ACHN (cell line): ENCODE data around the gene MARCHF10.

Source experiments
- DNase-seq: peaks from one replicate; pipeline ENCODE4 v3.0.0-alpha.2; 2015
- in situ Hi-C: cut with HindIII; loops from 2 replicates; pipeline ENCODE4 v1.10.0; 2017; ENCODE audit warnings: low sequenced_read_pairs, low pct_ligation_motif_present, low pct_unique_long_range_greater_than_20kb

Gene MARCHF10

GRCh38 chr17:62676231-62676943 lies 131.7 kb downstream of the MARCHF10 start:
- no peak for DNase-seq
- in situ Hi-C loops, result no loop called here

GRCh38 chr17:62675701-62676100 lies 132.4 kb downstream of the MARCHF10 start:
- DNase-seq, result no peak
- in situ Hi-C loops, result no loop called here

- DNase-seq, result no peak
- in situ Hi-C loops, result no loop called here
These were observed 132.9 kb downstream of the MARCHF10 start for GRCh38 chr17:62675260-62675659.

- no peak for DNase-seq
- in situ Hi-C loops, result no loop called here
These were observed 133.3 kb downstream of the MARCHF10 start for GRCh38 chr17:62674841-62675240.

- no peak for DNase-seq
- in situ Hi-C loops, result no loop called here
These were observed 133.8 kb downstream of the MARCHF10 start for GRCh38 chr17:62674363-62674739.

GRCh38 chr17:62673614-62674362 lies 134.3 kb downstream of the MARCHF10 start:
- in situ Hi-C loops, result no loop called here

GRCh38 chr17:62672957-62673356 lies 135.2 kb downstream of the MARCHF10 start:
- in situ Hi-C loops, result no loop called here
- no peak for DNase-seq

More at GRCh38 chr17:62673614-62674362, 134.3 kb downstream of the MARCHF10 start:
- DNase-seq, result no peak

- no peak for DNase-seq
- in situ Hi-C loops, result no loop called here
These were observed 136.6 kb downstream of the MARCHF10 start for GRCh38 chr17:62671553-62671952.

- no peak for DNase-seq
- in situ Hi-C loops, result no loop called here
These were observed 137.8 kb downstream of the MARCHF10 start for GRCh38 chr17:62670202-62670821.

- DNase-seq, result no peak
- in situ Hi-C loops, result no loop called here
These were observed 139.9 kb downstream of the MARCHF10 start for GRCh38 chr17:62668091-62668804.

GRCh38 chr17:62666801-62667591 lies 141.1 kb downstream of the MARCHF10 start:
- in situ Hi-C loops, result no loop called here

GRCh38 chr17:62666061-62666800 lies 141.9 kb downstream of the MARCHF10 start:
- no peak for DNase-seq
- in situ Hi-C loops, result no loop called here

More at GRCh38 chr17:62666801-62667591, 141.1 kb downstream of the MARCHF10 start:
- DNase-seq, result no peak

- in situ Hi-C loops, result no loop called here
- DNase-seq, result no peak
These were observed 142.5 kb downstream of the MARCHF10 start for GRCh38 chr17:62665599-62665998.

GRCh38 chr17:62664336-62665120 lies 143.6 kb downstream of the MARCHF10 start:
- no peak for DNase-seq

GRCh38 chr17:62663304-62663703 lies 144.8 kb downstream of the MARCHF10 start:
- in situ Hi-C loops, result no loop called here
- no peak for DNase-seq

More at GRCh38 chr17:62664336-62665120, 143.6 kb downstream of the MARCHF10 start:
- in situ Hi-C loops, result no loop called here

GRCh38 chr17:62662855-62663254 lies 145.3 kb downstream of the MARCHF10 start:
- DNase-seq, result no peak
- in situ Hi-C loops, result no loop called here

- in situ Hi-C loops, result no loop called here
- DNase-seq, result no peak
These were observed 146.8 kb downstream of the MARCHF10 start for GRCh38 chr17:62661337-62661736.
